GM10266 (cell line): Measurements from ENCODE around the gene CD300LD.

Experiments used
- DNase-seq: peaks from one replicate; pipeline ENCODE4 v3.0.0; 2012; ENCODE audit errors: extremely low spot score
- CTCF ChIP-seq: IDR thresholded peaks from 2 replicates; pipeline ENCODE4 v1.5.1; 2012; ENCODE audit warnings: mild to moderate bottlenecking, low read depth; ENCODE audit not compliant: control insufficient read depth, insufficient read depth; ENCODE audit errors: missing control alignments

Gene CD300LD

GRCh38 chr17:74573169-74573568, 18.9 kb downstream of the CD300LD start:
- TF ChIP-seq CTCF, result no peak
- DNase-seq, result no peak

DNA sequence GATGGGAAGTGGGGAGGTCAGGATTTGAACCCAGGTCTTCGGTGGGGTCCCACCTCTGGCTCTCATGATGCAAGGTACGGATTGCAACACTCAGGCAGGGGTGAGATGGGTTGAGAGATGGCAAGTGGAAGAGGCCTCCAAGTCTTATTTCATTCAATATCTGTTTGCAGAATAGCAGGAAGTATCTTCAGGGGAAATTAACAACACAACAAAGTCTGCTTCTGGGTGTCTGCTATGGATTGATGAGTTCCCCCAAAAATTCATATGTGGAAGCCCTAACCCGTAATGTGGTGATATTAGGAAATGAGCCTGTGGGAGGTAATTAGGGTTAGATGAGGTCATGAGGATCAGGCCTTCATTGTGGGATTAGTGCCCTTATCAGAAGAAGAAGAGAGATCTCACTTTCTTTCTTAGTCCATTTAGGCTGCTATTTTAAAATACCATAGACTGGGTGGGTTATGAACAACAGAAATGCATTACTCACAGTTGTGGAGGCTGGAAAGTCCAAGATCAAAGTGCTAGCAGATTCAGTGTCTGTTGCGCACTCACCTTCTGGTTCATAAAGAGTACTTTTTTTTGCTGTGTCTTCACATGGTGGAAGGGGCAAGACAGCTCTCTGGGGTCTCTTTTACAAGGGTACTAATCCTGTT, 20.3 kb downstream of the CD300LD start:
- TF ChIP-seq CTCF, result no peak
- no peak for DNase-seq

- no peak for DNase-seq
- TF ChIP-seq CTCF, result no peak
Measured at GRCh38 chr17:74569020-74570003, 22.8 kb downstream of the CD300LD start.

GRCh38 chr17:74568106-74568873, 23.8 kb downstream of the CD300LD start:
- TF ChIP-seq CTCF, result no peak
- DNase-seq, result no peak

- TF ChIP-seq CTCF, result no peak
- DNase-seq, result no peak
Measured at GRCh38 chr17:74567397-74567796, 24.7 kb downstream of the CD300LD start, which contains the start of gene CD300H. Gene CD300H (minus strand): TSS chr17:74567509.

- TF ChIP-seq CTCF, result peak; percentile 65
- peak; percentile 45 for DNase-seq
Measured at GRCh38 chr17:74566132-74566753, 25.8 kb downstream of the CD300LD start.
